Left cardiac atrium (tissue), 4 donors: ENCODE results near the gene WNT5B. TPM values are rescaled to one million over a fixed set of nuclear protein-coding genes. Genes with fewer than 3 reads are reported as not detected.

Source experiments
- ATAC-seq, 2 donors: fragments of 200-7000 bp; cut with Tn5 transposase; one replicate each; pipeline ENCODE4 v1.9.1; 2020; ENCODE audit warnings: mild to moderate bottlenecking in 2 of 2, moderate library complexity in 2 of 2
- DNase-seq: peaks from one replicate; pipeline ENCODE4 v3.0.0-alpha.2; 2020
- intact Hi-C, 2 donors: fragments of 100-400 bp; cut with DNase I; formaldehyde crosslinking; loops; one replicate each; pipeline versions ENCODE4 v1.14.1 to v1.15.1; 2022 to 2023
- total RNA-seq, 2 donors: library from RNA; stranded (reverse); fragmentation: NEBNext Ultra II Directional; extraction: Animal tissue kit (Norgen Biotek cat#: 25700); gene quantifications; one replicate each; pipeline ENCODE4 v1.2.1, GENCODE V29; 2021
- donor health status: DM: no; HTN: yes; CAD: no.
- donor health status: DM: no; HTN: yes; CAD: no; lungs with severe emphysema.
- donor health status: DM: yes; HTN: yes; CAD: no.
- donor health status: Dilated cardiomyopathy.

The WNT5B gene
- total RNA-seq, 2 donors from 2014 or later: 1.8 to 5.0 TPM

DNA sequence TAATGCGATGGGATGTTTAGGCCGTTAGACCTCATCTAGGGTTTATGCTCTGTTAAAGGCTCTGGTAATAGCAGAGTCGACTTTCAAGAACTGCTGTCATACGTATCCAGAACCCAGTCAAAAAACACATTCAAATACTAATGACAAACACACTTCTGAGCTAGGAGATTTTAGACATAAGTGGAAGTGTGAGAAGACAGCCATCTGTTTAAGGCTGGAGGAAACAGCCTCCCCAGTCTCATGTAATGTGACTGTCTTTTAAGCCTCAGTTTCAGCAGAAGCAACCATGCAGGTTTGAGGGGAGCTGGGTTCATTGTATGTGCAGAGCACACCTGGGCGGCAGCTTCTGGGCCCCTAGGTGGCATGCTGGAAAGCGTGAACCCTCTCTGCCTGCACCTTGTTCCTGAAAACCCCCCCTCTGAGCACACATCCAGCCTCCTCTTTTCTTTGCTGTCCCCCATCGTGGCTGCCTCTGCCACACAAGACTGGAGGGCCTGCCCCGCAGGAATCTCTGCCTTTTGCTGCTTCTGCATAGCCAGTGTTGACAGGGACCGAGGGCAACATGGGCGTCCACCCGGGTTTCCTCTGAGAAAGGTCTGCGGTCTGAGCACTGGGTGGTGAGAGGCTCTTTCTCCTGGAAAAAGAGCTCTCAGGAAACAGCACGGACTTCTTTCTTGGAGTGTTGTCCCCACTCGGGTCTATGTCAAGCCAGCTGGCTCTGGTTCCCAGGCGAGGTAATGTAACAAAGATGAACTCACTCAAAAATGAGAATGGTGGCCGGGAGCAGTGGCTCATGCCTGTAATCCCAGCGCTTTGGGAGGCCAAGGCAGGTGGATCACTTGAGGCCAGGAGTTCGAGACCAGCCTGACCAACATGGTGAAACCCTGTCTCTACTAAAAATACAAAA lies 11.6 kb downstream of the WNT5B start:
- no peak for ATAC-seq
- intact Hi-C loops: no loop called here
- DNase-seq: no peak

DNA sequence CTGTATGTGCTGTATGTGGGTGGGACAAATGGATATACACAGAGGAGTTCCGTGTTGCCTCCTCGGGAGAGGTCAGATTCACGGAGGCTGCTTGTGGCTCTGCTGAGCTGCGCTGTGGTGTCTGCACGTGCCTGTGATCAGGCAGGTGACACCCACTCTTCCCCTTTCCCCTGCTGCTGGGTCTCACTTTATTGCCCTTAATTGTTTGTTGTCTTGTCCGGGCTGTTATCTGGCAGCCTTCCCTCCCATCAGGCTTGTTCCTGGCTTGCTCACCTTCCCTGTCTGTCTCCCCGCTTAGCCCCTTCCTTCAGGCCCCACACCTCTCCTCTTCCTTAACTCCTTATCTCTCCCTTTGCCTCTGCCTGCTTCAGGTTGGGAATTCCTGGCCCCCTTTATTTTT lies 13.5 kb downstream of the WNT5B start:
- intact Hi-C loops: no loop called here
- no peak for DNase-seq
- ATAC-seq: no peak

DNA sequence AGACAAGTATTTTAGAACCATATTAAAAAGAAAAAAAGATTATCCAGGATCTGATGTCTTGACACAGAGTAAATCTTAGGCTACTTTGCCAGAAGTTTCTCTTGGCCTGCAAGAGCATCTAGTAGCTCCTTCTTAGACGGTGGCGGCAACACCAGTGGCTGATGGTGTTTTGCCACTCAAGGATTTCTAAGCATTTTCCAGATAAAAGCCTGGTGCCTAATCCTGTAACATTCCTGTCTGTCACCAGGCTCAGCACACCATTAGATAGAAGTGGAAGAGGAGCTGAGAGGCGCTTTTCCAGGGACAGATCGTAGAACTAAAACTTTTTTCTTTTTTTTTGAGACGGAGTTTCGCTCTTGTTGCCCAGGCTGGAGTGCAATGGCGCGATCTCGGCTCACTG lies 14.0 kb downstream of the WNT5B start:
- intact Hi-C loops: no loop called here
- peak in 1 of 2 donors; percentile 27 for ATAC-seq
- DNase-seq: no peak

DNA sequence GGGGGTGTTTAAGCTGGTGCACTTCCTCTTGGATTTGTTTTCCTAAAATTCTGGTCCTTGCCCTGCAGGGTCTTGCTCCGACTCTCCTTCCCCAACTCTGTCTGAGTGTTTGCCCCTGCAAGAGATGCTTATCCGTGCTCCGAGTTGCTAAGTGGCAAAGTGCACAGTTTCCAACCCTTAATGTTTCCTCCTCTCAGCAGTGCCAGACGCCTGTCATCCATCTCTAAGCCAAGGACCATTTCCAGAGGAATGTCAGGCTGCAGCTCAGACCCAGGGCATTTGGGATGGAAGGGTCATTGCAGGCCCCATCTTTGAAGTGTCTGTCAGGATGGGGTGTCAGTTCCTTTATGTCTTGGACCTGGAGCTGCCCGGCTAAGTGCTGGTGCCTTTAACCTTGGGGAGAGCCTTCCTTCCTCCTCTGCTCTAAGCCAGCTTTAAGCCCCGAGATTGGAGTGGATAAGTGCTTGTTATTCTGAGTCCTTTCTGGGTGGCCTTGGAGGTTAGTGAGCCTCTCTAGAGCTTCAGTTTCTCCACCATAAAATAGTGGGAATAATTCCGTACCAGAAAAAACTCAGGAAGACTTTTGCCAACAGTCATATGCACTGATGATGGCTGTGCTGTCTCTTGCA lies 15.0 kb downstream of the WNT5B start:
- ATAC-seq (no peak), DNase-seq (no peak)
- intact Hi-C loops: no loop called here

DNA sequence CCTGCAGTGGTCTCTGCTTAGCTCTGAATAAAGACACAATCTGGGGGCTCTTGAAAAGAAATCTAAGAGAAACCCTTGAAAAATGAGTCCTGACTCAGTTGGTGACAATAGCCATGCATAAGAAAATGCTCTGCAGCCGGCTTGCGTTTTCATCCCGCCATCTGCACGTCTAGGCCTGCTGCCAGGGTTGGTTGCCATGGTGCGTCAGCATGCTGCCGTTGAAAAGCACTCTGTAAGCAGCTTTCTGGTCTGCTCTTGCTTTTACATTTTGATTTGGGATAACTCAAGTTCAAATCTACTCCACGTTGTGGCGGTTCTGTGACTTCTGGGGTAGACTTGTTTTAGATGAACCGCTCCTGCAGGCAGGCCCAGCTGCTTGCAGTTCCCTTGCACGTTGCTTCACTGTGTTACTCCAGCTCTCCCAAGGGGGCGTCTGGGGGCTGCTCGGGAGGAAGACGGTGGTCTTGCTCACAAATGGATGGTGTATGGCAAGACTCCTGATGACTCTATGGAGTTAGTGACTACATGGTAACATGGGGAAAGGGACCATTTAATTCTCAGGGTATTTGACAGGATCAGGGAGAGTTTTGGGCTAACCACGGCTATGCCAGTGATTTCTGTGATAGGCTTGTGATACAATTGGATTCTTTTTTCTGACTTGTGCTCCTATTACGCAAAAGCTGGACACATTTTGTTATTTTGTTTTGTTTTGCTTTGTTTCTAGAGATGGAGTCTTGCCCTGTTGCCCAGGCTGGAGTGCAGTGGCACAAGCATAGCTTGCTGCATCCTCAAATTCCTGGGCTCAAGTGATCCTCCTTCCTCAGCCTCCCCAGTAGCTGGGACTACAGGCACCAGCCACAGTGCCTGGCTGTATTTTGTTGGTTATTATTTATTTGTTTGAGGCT lies 15.8 kb downstream of the WNT5B start:
- peak; percentile 71 for DNase-seq
- intact Hi-C loops: no loop called here
- ATAC-seq: peak; percentile 75

DNA sequence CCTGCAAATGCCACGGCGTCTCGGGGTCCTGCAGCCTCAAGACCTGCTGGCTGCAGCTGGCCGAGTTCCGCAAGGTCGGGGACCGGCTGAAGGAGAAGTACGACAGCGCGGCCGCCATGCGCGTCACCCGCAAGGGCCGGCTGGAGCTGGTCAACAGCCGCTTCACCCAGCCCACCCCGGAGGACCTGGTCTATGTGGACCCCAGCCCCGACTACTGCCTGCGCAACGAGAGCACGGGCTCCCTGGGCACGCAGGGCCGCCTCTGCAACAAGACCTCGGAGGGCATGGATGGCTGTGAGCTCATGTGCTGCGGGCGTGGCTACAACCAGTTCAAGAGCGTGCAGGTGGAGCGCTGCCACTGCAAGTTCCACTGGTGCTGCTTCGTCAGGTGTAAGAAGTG lies 16.8 kb downstream of the WNT5B start:
- intact Hi-C loops: no loop called here
- ATAC-seq: no peak
- DNase-seq: no peak

DNA sequence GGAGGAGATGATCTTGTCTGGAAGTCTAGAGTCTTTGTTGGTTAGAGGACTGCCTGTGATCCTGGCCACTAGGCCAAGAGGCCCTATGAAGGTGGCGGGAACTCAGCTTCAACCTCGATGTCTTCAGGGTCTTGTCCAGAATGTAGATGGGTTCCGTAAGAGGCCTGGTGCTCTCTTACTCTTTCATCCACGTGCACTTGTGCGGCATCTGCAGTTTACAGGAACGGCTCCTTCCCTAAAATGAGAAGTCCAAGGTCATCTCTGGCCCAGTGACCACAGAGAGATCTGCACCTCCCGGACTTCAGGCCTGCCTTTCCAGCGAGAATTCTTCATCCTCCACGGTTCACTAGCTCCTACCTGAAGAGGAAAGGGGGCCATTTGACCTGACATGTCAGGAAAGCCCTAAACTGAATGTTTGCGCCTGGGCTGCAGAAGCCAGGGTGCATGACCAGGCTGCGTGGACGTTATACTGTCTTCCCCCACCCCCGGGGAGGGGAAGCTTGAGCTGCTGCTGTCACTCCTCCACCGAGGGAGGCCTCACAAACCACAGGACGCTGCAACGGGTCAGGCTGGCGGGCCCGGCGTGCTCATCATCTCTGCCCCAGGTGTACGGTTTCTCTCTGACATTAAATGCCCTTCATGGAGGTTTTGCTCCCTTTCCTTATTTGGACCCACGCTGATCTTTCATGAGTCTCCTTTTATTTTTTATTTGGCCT lies 17.7 kb downstream of the WNT5B start:
- no peak for DNase-seq
- ATAC-seq: no peak
- intact Hi-C loops: no loop called here

DNA sequence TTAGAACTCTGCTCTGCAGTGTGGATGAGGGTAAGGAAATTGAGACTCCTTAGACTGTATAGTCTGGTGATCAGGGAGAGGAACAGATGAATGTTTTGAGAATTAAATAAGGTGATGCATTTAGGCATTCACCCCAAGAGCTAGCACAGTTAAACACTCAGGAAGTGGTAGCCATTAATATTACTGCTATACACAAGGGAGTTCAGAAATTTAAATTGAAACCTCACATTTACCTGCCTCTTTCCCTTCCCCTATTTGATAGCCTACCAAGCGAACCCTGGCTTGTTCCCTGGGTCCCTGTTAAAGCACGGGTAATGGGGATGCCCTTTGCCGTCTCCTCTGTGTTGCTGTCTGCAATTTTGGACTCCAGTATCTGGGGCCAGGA lies 18.2 kb downstream of the WNT5B start:
- ATAC-seq (no peak), DNase-seq (no peak)
- intact Hi-C loops: no loop called here

DNA sequence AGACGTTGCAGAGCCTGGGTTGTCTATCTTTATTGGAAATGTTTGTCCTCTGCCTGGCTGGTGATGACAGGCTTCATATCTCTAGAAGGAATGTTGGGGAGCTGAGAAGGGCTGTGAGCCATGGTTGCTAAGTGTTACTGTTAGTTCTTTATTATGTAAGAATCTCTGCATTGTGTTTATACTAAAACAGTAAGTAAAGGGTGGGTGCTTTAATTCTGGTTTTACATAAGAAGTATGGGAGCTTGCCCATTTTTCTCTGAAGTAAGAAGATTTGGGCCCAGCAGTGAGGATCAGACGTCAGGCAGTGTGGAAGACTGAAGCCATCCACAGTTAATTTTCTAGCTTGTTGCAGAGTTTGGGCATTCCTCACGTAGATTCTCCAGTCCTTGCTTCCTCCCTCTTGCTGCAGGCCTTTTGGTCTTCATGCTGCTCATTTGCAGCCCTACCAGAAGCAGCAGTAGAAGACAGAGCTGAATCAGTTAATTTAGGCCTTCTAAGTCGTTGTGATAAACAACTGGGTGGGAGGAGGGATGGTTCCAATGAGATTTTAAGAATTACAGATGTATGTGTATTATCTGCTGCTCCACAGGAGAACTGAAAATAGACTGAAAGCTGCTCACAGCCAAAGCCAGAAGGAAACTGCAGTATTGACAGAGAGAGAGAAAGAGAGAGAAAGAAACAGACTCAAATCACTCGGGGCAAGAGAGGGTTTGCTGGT lies 21.4 kb downstream of the WNT5B start:
- intact Hi-C loops: loop anchor here in 1 of 2 donors (5.0 kb wide), 2 partner anchors 142 to 287 kb away; no protein-coding TSS in a partner anchor
- DNase-seq (no peak), ATAC-seq (peak; percentile 78 to 85)

DNA sequence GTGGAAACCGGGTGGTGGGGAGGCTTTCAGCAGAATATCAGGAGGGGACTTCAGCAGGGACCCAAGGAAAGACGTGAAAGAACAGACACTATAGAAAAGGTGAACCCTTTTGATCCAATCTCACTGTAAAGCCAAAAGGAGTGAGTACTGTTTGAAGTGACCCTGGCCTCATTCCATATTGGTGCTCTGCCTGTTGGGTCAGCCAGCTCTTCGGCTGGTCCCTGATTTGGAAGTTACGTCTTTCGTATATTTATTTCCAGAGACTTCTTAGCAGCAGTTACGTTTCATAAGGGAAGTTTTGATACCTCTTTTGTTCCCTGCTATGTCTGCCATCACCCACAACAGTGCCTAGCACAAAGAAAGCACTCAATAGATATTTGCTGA lies 21.9 kb downstream of the WNT5B start:
- peak in 1 of 2 donors; percentile 42 for ATAC-seq
- intact Hi-C loops: loop anchor here in 1 of 2 donors (5.0 kb wide), 2 partner anchors 141 to 286 kb away; no protein-coding TSS in a partner anchor
- DNase-seq: no peak

DNA sequence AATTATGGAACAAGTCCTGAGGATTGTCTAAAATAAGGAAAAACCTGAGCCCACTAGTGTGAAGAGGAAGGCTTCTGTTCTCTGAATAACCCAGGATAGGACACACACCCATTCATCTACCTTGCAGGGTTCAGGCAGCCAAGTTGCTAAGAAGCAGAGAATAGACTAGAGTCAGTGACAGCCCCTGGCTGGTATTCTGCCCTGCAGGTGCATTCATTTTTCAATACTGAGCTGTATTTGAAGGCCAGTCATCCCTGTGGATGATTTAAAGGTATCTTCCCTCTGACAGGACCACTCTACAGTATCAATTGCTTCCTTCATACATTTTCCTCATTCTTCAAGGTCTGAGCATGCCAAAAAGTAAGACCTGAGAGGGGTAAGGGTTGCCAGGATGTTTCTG lies 22.9 kb downstream of the WNT5B start:
- intact Hi-C loops: loop anchor here (2.0 to 5.0 kb wide), 3 partner anchors 140 to 289 kb away; no protein-coding TSS in a partner anchor
- DNase-seq (no peak), ATAC-seq (no peak)

DNA sequence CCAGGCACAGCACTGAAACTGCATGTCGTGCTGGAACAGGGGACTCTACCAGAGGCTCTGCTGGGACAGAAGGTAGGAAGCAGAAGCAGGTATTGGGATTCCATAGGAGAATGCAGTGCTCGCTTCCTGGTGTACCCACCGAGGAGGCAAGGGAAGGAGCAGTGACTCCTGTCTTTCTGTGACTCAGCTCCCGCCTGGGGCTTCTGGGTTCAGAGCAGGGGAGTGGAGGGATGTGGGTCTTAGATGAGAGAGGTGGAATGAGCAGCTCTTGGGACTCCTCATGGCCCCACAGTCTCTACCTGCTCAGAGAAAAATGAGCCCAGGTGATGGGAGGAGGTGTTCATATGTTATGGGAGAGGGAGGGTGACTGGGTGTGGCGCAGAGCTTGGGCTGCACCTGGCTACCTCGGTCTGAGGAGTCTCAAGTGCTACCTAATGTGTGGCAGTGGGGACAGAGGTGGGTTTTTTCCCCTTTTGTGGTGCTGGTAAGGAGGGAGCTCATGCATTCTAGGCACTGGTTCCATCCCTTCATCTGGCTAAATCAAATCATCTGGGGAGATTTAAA lies 26.3 kb downstream of the WNT5B start:
- no peak for DNase-seq
- intact Hi-C loops: no loop called here

DNA sequence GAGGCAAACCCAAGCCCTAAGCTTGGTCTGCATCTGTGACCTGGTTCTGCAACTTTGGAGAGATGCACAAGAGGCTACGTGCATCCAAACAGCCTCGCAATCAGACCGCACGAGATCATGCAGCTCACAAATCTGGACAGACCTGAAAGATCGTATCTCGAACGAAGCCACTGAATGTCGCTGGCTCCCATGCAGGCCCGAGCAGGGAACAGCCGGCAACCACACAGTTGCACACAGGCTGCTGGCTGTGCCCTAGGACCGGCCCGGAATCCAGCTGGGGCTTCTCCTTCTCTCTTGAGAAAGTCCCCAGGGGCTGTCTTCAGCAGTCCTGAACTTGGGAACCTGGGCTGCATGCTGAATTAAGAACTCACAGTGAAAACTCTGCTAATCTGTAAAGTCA lies 27.9 kb downstream of the WNT5B start:
- intact Hi-C loops: no loop called here
- DNase-seq (no peak), ATAC-seq (no peak)

More for the DNA sequence above, 26.3 kb downstream of the WNT5B start:
- ATAC-seq: no peak

DNA sequence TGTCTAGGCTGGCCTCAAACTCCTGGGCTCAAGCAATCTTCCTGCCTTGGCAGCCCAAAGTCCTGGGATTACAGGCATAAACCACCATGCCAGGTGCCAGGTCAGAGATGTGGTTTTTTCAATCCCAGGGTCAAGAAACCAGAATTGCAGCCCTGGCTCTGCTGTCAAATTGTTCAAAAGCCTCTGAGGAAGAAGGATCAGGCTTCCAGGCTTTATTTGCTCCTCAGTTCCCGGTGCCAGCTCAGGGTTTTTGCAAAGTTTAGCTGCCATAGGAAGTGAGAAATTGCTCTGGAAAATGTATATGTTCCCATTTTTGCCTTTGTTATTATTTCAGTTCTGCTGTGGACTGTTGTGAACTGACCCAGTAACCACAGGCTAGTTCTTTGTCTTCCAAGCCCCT lies 28.7 kb downstream of the WNT5B start:
- ATAC-seq (no peak), DNase-seq (no peak)
- intact Hi-C loops: no loop called here

DNA sequence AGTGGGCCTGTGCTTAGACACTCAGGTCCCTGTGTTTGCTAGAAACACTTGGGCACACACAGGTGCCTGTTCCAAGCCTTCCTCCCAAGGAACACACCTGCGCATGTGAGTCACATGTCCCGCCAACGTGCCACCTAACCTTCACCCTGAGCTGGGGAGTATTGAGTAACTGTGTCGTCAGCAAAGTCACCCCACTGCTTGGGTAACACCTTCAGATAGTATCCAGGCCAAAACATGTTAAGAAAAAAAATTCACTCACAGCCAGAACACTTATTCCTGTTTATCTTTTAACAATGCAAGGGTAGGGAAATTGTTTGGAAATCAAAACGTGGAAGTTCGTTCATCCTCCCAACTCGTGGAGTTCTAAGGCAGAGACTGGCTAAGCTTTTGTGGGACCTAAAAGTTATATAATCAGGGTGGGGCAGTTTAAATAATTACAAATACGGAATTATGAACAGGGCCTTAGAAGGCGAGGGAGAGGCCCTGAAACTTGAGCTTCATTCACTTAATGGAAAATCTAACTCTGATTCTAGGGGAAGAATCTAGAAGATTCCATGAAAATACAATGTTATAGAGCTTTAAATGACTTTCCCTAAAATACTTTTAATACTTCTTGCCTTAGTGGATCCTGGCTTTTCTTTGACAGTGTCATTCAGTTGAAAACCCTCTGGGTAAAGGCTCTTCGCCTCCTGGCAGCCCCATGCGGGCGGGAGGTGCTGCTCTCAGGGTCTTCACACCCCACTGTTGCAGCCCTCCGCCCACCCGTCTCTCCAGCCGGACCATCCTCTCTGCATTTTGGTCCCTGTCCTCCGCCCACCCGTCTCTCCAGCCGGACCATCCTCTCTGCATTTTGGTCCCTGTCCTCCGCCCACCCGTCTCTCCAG lies 31.5 kb downstream of the WNT5B start:
- peak; percentile 3 to 9 for ATAC-seq
- intact Hi-C loops: no loop called here
- DNase-seq: peak; percentile 56

DNA sequence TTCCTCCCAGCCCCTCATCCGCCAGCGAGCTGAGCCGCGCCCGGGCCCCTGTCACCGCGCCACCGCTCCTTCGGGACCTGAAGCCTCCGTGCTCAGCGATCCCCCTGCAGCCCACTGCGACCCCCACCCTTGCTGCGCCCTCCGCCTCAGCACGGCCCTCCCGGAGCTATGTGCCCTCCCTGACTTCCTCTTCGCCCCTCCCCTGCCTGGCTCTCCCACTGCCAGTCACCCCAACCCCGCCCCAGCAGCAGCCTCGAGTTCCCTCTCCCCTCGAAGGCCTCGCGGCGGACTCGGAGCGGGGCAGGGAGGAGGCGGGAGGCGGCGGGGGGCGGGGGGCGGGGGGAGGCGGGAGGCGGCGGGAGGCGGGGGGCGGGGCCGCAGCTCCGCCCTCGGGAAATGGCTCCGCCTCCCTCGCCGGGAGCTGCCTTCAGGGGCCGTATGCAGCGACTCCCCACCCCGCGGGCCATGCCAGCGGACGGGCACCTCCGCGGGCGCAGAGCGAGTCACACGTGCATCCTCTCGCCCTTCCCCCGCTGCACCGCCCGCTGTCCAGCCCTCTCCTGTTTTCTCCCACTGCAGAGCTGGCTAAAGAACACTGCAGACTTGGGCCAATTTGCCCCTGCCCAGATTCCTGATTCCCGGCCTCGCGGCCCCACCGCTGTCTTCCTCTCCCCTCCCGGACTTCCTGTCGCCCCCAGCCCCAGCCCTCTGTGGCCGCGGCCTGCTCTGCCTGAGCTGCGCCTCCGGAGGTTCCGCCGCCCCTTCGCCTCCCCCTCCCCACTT lies 32.7 kb downstream of the WNT5B start:
- DNase-seq: peak; percentile 94
- intact Hi-C loops: no loop called here
- ATAC-seq: peak; percentile 91 to 92
